Measurements from ENCODE around the gene CYP2B6.

- TF ChIP-seq, protein P1, sequence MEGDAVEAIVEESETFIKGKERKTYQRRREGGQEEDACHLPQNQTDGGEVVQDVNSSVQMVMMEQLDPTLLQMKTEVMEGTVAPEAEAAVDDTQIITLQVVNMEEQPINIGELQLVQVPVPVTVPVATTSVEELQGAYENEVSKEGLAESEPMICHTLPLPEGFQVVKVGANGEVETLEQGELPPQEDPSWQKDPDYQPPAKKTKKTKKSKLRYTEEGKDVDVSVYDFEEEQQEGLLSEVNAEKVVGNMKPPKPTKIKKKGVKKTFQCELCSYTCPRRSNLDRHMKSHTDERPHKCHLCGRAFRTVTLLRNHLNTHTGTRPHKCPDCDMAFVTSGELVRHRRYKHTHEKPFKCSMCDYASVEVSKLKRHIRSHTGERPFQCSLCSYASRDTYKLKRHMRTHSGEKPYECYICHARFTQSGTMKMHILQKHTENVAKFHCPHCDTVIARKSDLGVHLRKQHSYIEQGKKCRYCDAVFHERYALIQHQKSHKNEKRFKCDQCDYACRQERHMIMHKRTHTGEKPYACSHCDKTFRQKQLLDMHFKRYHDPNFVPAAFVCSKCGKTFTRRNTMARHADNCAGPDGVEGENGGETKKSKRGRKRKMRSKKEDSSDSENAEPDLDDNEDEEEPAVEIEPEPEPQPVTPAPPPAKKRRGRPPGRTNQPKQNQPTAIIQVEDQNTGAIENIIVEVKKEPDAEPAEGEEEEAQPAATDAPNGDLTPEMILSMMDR (IDR thresholded peaks at IDR 0.05), result no peak
- TF ChIP-seq ZFX (IDR thresholded peaks at IDR 0.05; ENCODE audit: borderline replicate concordance), result no peak
Measured at GRCh38 chr19:41019346-41019745, 28.3 kb downstream of the CYP2B6 start.

Data from 22Rv1 (cell line).